HCT116 (cell line): ENCODE results near the gene ORC4. TPM values are rescaled to one million over a fixed set of nuclear protein-coding genes. Genes with fewer than 3 reads are reported as not detected.

Source experiments
- ATAC-seq: fragments of 200-7000 bp; cut with Tn5 transposase; 2 replicates; pipeline ENCODE4 v1.9.1; 2020; ENCODE audit warnings: mild to moderate bottlenecking, moderate library complexity
- BruUV-seq: library from RNA; stranded (reverse); fragments of 400-500 nt; replicated peaks from 2 replicates; lab custom pipeline; 2021; lab: Mats Ljungman, UMichigan
- CTCF ChIA-PET: fragments of 300-600 bp; sonication (Branson Sonifier 250); formaldehyde crosslinking; loops from one replicate; lab custom pipeline; 2021; ENCODE audit warnings: antibody characterized with exemption; lab: Charles Lee
- POLR2A ChIA-PET: fragments of 300-600, 350-600 bp; sonication (Branson Sonifier 250); formaldehyde crosslinking; loops from one replicate; lab custom pipeline; 2021; ENCODE audit warnings: antibody characterized with exemption; lab: Charles Lee
- RAD21 ChIA-PET, 2 experiments: fragments of 300-600 bp; sonication (Branson Sonifier 250); formaldehyde crosslinking; loops; one replicate each; lab custom pipeline; 2023; ENCODE audit warnings: low total read pairs in 2 of 2; ENCODE audit not compliant: uncharacterized antibody in 2 of 2, unreplicated experiment in 2 of 2, low non-redundant PET in 1 of 2; lab: Charles Lee
- DNase-seq: peaks from one replicate; pipeline ENCODE4 v3.0.0-alpha.2; 2010; ENCODE audit warnings: low read depth, low spot score
- H2AFZ ChIP-seq: fragments of 200-600 bp; shearing (Covaris generic), sonication (generic); 2 replicates; pipeline ENCODE4 v1.6.1; 2017; ENCODE audit warnings: low read depth, mixed run types, mixed read lengths, antibody characterized with exemption, low read length; ENCODE audit not compliant: poor library complexity, severe bottlenecking
- H3K27ac ChIP-seq: 2 replicates; pipeline ENCODE4 v1.5.1; 2012; ENCODE audit warnings: low read depth, low read length
- H3K27me3 ChIP-seq: fragments of 200-600 bp; sonication (generic); 2 replicates; pipeline ENCODE4 v1.6.1; 2016; ENCODE audit warnings: mixed run types, low read length, mixed read lengths; ENCODE audit not compliant: insufficient read depth
- H3K36me3 ChIP-seq, 2 experiments: fragments of 200-500 bp in 1 of 2; fragments of 200-600 bp in 1 of 2; sonication (Bioruptor generic) in 1 of 2; sonication (generic) in 1 of 2; 2 replicates each; pipeline versions ENCODE4 v1.5.1 to v1.6.1; 2014 to 2016; ENCODE audit warnings: low read length in 2 of 2, inconsistent platforms in 1 of 2, mixed read lengths in 1 of 2, mixed run types in 1 of 2; ENCODE audit not compliant: insufficient read depth in 2 of 2, control insufficient read depth in 1 of 2
- H3K4me1 ChIP-seq, 2 experiments: fragments of 200-600 bp in 1 of 2; sonication (generic) in 1 of 2; 2 replicates each; pipeline versions ENCODE4 v1.5.1 to v1.6.1; 2012 to 2017; ENCODE audit warnings: low read length in 2 of 2, inconsistent platforms in 1 of 2, mild to moderate bottlenecking in 1 of 2, mixed read lengths in 1 of 2, mixed run types in 1 of 2, moderate library complexity in 1 of 2; ENCODE audit not compliant: insufficient read depth in 2 of 2, control insufficient read depth in 1 of 2
- H3K4me2 ChIP-seq: fragments of 200-600 bp; sonication (generic); 2 replicates; pipeline ENCODE4 v1.6.1; 2017; ENCODE audit warnings: mixed run types, low read length, mixed read lengths
- H3K4me3 ChIP-seq, 2 experiments: fragments of 200-600 bp in 1 of 2; sonication (generic) in 1 of 2; replicated peaks in 1 of 2; 2 replicates each; pipeline ENCODE4 v1.5.1; 2011 to 2016; ENCODE audit warnings: low read length in 2 of 2, control low read depth in 1 of 2, low read depth in 1 of 2, mild to moderate bottlenecking in 1 of 2, mixed read lengths in 1 of 2, mixed run types in 1 of 2
- H3K79me2 ChIP-seq: fragments of 200-600 bp; sonication (generic); 2 replicates; pipeline ENCODE4 v1.6.1; 2017; ENCODE audit warnings: mild to moderate bottlenecking, mixed run types, low read length, moderate library complexity, mixed read lengths; ENCODE audit not compliant: insufficient read depth
- H3K9ac ChIP-seq: fragments of 200-600 bp; sonication (generic); 2 replicates; pipeline ENCODE4 v1.6.1; 2016; ENCODE audit warnings: low read length, mixed read lengths
- H3K9me2 ChIP-seq: fragments of 200-600 bp; sonication (generic), shearing (Covaris generic); 2 replicates; pipeline ENCODE4 v1.6.1; 2017; ENCODE audit warnings: mixed run types, mild to moderate bottlenecking, moderate library complexity; ENCODE audit not compliant: insufficient read depth
- H3K9me3 ChIP-seq, 2 experiments: fragments of 200-500 bp in 1 of 2; fragments of 200-600 bp in 1 of 2; sonication (Bioruptor generic) in 1 of 2; sonication (generic) in 1 of 2; 2 replicates each; pipeline ENCODE4 v1.6.1; 2014 to 2017; ENCODE audit warnings: low read length in 2 of 2, mixed read lengths in 2 of 2, inconsistent platforms in 1 of 2, low read depth in 1 of 2, mild to moderate bottlenecking in 1 of 2, mixed run types in 1 of 2, moderate library complexity in 1 of 2; ENCODE audit not compliant: control insufficient read depth in 1 of 2, insufficient read depth in 1 of 2
- H4K20me1 ChIP-seq: fragments of 200-600 bp; sonication (generic), shearing (Covaris generic); 2 replicates; pipeline ENCODE4 v1.6.1; 2017; ENCODE audit warnings: mixed run types, mild to moderate bottlenecking, moderate library complexity; ENCODE audit not compliant: insufficient read depth
- CEBPB ChIP-seq: IDR thresholded peaks from 2 replicates; pipeline ENCODE4 v1.6.1; 2012; ENCODE audit warnings: low read depth
- CTCF ChIP-seq, 3 experiments: fragments of 200-600 bp in 1 of 3; sonication (generic) in 1 of 3; IDR thresholded peaks in 2 of 3; conservative IDR thresholded peaks in 1 of 3; 2 replicates each; pipeline ENCODE4 v1.5.1; 2012 to 2017; ENCODE audit warnings: low read depth in 2 of 3, low read length in 2 of 3, antibody characterized with exemption in 1 of 3, borderline replicate concordance in 1 of 3, control low read depth in 1 of 3, mild to moderate bottlenecking in 1 of 3, mixed read lengths in 1 of 3, mixed run types in 1 of 3, moderate library complexity in 1 of 3; ENCODE audit not compliant: insufficient read depth in 1 of 3
- EGR1 ChIP-seq: IDR thresholded peaks from 2 replicates; pipeline ENCODE4 v1.6.1; 2012; ENCODE audit warnings: low read depth
- ELF1 ChIP-seq: IDR thresholded peaks from 2 replicates; pipeline ENCODE4 v1.6.1; 2012; ENCODE audit warnings: low read depth, borderline replicate concordance
- EZH2 ChIP-seq: fragments of 200-600 bp; sonication (generic); IDR thresholded peaks from 2 replicates; pipeline ENCODE4 v1.6.1; 2017; ENCODE audit warnings: antibody characterized with exemption, mixed run types
- EZH2phosphoT487 ChIP-seq: fragments of 200-600 bp; IDR thresholded peaks from 2 replicates; pipeline ENCODE4 v1.6.1; 2018; ENCODE audit warnings: antibody characterized with exemption, borderline replicate concordance
- FOSL1 ChIP-seq: IDR thresholded peaks from 2 replicates; pipeline ENCODE4 v1.6.1; 2012; ENCODE audit warnings: low read depth
- RAD21 ChIP-seq: IDR thresholded peaks from 2 replicates; pipeline ENCODE4 v1.6.1; 2012; ENCODE audit warnings: low read depth, mild to moderate bottlenecking
- REST ChIP-seq: IDR thresholded peaks from 2 replicates; pipeline ENCODE4 v1.6.1; 2012; ENCODE audit warnings: low read depth
- SIN3A ChIP-seq: IDR thresholded peaks from 2 replicates; pipeline ENCODE4 v1.6.1; 2012; ENCODE audit warnings: low read depth
- SP1 ChIP-seq: IDR thresholded peaks from 2 replicates; pipeline ENCODE4 v1.6.1; 2012; ENCODE audit warnings: low read depth
- SRF ChIP-seq: IDR thresholded peaks from 2 replicates; pipeline ENCODE4 v1.6.1; 2012; ENCODE audit warnings: low read depth
- TCF7L2 ChIP-seq: IDR thresholded peaks from 2 replicates; pipeline ENCODE4 v1.7.0; 2011; ENCODE audit warnings: borderline replicate concordance, inconsistent platforms; ENCODE audit not compliant: insufficient read depth, insufficient read length; ENCODE audit errors: extremely low read depth
- YY1 ChIP-seq: IDR thresholded peaks from 2 replicates; pipeline ENCODE4 v1.6.1; 2011; ENCODE audit warnings: low read length, low read depth, moderate library complexity, mild to moderate bottlenecking; ENCODE audit not compliant: insufficient replicate concordance; ENCODE audit errors: extremely low read depth
- ZFX ChIP-seq: fragments of 450-650 bp; IDR thresholded peaks from 2 replicates; pipeline ENCODE4 v1.6.1; 2017
- ZNF274 ChIP-seq: fragments of 200-500 bp; sonication (Bioruptor generic); IDR thresholded peaks from 2 replicates; pipeline ENCODE4 v1.6.1; 2014; ENCODE audit warnings: mild to moderate bottlenecking, low read depth, low read length, inconsistent platforms
- intact Hi-C: fragments of 100-400 bp; cut with micrococcal nuclease; formaldehyde crosslinking; loops from 2 replicates; pipeline ENCODE4 v1.10.0; 2022
- total RNA-seq: library from RNA; stranded (reverse); gene quantifications from one replicate; pipeline ENCODE4 v1.2.1, GENCODE V29; 2021; ENCODE audit not compliant: unreplicated experiment
- TF ChIP-seq, protein P1 (sequence below): IDR thresholded peaks from 2 replicates; pipeline ENCODE4 v1.6.1; 2012
- TF ChIP-seq, protein P2 (sequence below): IDR thresholded peaks from 2 replicates; pipeline ENCODE4 v1.6.1; 2012

Gene ORC4
- total RNA-seq, 1 experiment from 2014 or later, result 51.0 TPM

GRCh38 chr2:147909178-147909577 lies 111.4 kb downstream of the ORC4 start (continued):
- TF ChIP-seq, protein P1, sequence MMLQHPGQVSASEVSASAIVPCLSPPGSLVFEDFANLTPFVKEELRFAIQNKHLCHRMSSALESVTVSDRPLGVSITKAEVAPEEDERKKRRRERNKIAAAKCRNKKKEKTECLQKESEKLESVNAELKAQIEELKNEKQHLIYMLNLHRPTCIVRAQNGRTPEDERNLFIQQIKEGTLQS, result no peak
- TF ChIP-seq ELF1, result no peak

- H3K9ac ChIP-seq, result no peak overlapping the region
- H3K27me3 ChIP-seq, result no peaks in the 10 kb centered on the region
- H3K36me3 ChIP-seq, result no peaks in the 10 kb centered on the region
- no peaks in the 10 kb centered on the region for H3K79me2 ChIP-seq
- ATAC-seq, result no peak
- H2AFZ ChIP-seq, result no peak overlapping the region
- CTCF ChIA-PET, result no interaction called here
- TF ChIP-seq EGR1, result no peak
- no peak for TF ChIP-seq EZH2
- no peak for TF ChIP-seq RAD21
- TF ChIP-seq TCF7L2, result no peak
- no peak for TF ChIP-seq ELF1
- TF ChIP-seq SIN3A, result no peak
- no peak for TF ChIP-seq FOSL1
- no peak for TF ChIP-seq REST
- TF ChIP-seq EZH2phosphoT487, result no peak
- TF ChIP-seq ZFX, result no peak
- no peak for TF ChIP-seq SP1
- no peak for TF ChIP-seq CEBPB
- no peak for TF ChIP-seq CTCF (IDR thresholded peaks at IDR 0.05 in 2 of 3, conservative IDR thresholded peaks at IDR 0.05 in 1 of 3; ENCODE audit: borderline replicate concordance in 1 of 3, insufficient read depth in 1 of 3, low read depth in 2 of 3, low read length in 2 of 3)
- no peak for TF ChIP-seq ZNF274
- no peak for TF ChIP-seq YY1
- no peak for TF ChIP-seq SRF
- TF ChIP-seq, protein P2, sequence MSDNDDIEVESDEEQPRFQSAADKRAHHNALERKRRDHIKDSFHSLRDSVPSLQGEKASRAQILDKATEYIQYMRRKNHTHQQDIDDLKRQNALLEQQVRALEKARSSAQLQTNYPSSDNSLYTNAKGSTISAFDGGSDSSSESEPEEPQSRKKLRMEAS, result no peak
- TF ChIP-seq, all 23 proteins: peak for 0
- ChIA-PET RAD21 (no interaction called here), POLR2A (no interaction called here)
- Histone ChIP-seq H3K4me3 (no peak overlapping the region), H3K4me2 (no peak overlapping the region), H4K20me1 (no peaks in the 10 kb centered on the region), H3K9me2 (no peaks in the 10 kb centered on the region), H3K4me1 (no peaks in the 10 kb centered on the region), H3K9me3 (no peaks in the 10 kb centered on the region), H3K27ac (no peak overlapping the region)
- DNase-seq, result no peak
- no TSS peak for BruUV-seq
- intact Hi-C loops, result no loop called here
Measured at GRCh38 chr2:147904051-147904450, 116.5 kb downstream of the ORC4 start.
